H54 (cell line): Measurements from ENCODE around the gene CYB561D1.

Source experiments
- DNase-seq: peaks from one replicate; pipeline ENCODE4 v3.0.0; 2011; ENCODE audit warnings: low spot score, mixed read lengths; ENCODE audit not compliant: insufficient read length
- FAIRE-seq: peaks from 3 replicates; lab custom pipeline; 2011; peaks lifted over from hg19 to GRCh38; lab: Jason Lieb, UNC
- POLR2A ChIP-seq: IDR thresholded peaks from 2 replicates; pipeline ENCODE4 v1.6.1; 2011; ENCODE audit warnings: low read depth, mild to moderate bottlenecking, low read length

Gene CYB561D1

DNA sequence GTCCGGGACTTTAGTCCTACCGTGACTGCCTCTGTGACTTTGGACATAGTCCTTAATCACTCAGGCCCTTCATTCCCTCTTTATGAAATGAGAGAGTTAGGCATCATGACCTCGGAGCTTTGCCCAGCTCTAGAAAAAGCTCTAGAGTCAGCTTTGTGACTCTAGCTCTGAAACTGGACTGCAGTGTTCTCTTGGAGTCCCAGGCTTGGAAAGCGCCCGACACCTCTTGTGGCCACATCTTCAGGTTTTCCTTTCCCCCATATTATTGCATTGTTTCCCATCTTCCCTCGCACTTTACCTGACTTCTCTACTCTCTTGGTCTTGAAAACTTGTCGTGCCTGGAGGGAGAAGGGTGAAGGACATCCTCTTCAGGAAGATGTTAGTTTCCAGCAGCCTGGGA is 28.1 kb downstream of the CYB561D1 start:
- no peak for TF ChIP-seq POLR2A
- FAIRE-seq (no peak), DNase-seq (no peak)

DNA sequence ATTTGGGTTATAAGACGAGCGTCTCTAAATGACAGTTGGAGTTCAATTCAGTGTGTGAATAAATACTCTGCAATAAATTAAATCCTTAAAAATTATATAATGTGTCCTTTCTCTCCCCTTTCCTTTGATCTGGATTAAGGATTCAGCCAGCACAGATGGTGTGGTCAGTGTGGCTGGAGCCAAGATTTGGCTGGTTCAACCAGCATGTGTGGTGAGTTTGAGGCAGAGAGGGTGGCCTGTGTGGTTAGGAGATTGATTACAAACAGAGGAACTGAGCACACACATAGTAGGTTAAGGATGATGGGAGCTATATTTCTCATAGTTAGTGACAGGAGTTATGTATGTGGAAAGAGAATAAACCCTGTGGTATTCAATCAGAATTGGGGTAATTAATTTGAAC is 29.8 kb downstream of the CYB561D1 start:
- TF ChIP-seq POLR2A = no peak
- FAIRE-seq (no peak), DNase-seq (no peak)

GRCh38 chr1:109527098-109527811 is 33.4 kb downstream of the CYB561D1 start:
- no peak for TF ChIP-seq POLR2A
- FAIRE-seq (no peak), DNase-seq (no peak)

GRCh38 chr1:109527846-109528695 is 34.2 kb downstream of the CYB561D1 start:
- no peak for FAIRE-seq
- TF ChIP-seq POLR2A = no peak
- DNase-seq = no peak

DNA sequence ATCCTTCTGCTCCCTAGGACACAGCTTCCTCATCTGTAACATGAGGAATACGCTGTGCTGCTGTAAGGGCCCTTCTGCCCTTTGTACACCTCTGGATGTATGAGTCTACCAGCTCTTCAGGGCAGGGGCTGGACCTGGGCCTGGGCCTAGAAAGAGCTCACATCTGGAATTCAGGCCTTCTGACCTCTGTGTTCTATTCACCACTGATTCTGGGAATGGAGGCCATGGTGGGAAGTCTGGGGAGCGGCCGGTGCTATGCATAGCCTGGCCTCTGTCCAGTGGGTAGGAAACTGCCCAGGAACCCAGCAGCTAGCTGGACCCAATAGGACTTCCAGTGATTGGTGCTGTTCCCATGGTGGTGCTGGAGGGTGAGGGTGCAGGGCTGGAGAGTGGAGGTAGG is 34.8 kb downstream of the CYB561D1 start:
- DNase-seq (no peak), FAIRE-seq (no peak)
- TF ChIP-seq POLR2A = no peak

DNA sequence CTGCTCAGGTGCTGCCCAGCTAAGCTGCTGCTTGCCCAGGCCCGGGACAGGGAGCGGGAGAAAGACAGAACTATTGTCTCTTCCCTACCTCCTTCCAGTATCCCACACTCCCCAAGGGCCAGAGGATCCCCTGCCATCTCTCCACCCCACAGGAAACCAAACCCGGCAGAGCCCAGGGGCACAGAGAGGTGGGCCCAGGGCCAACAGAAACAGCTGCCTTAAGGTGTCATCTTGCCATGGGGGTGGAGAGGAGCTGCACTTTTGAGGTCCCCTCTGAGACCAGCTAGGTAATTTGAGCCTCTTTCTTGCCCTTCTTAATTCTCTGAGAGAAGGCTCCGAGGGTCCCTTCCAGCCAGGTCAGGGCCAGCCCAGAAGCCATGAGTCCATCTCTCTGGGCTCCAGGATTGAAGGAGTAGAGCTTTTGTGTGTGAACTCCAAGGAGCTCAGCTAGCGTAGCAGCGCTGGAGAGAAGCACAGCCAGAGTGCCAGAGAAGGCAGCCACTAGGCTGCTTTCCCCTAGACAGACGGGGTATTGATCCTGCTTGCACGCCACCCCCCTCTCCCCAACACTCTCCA is 36.1 kb downstream of the CYB561D1 start:
- FAIRE-seq = no peak
- no peak for TF ChIP-seq POLR2A
- no peak for DNase-seq

DNA sequence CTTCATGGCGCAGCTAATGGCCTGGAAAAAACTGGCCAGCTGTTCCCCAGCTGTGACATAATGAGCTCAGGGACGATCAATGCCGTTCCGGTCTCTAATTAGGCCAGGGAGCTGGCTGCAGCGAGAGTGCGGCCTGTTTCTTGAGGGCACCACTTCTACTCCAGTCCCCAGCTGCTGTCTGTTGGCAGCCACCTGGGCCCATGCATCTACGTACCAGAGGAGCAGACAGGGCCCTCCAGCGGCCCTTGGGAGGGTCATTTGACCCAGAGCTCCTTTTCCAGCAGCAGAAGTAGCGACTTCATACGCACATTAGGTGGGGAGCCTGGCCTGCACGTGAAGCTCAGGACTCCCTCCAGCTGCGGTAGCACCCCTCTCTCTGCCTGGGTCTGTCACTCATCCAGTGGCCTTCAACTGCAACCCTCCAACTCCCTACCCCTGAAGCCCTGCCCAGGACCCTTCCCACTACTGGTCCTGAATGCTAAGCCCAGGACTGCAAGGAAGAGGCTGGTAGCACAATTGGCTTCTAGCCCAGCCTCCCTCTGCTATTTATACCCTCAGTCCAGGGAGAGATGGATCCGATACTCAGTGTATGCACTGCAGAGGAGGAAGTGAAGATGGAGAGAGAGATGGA is 36.7 kb downstream of the CYB561D1 start:
- no peak for DNase-seq
- no peak for FAIRE-seq
- TF ChIP-seq POLR2A = no peak

DNA sequence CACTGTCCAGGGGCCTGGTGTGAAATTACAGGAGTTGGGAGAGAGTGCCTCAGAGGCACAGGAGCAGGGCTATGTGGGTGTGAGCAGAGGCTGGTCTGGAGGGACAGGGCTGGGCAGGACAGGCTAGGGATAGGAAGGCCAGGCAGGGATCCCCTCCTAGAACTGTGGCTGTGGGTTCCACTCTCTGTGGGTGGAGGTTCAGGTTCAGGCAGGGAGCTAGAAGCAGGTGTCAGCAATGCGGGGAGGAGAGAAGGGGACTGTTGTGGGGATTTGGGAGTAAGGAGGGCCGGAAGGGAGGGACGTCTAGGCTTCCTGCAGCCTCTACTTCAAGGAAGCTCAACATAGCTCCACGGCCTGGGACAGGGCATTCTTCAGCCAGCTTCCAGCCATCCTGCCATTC is 37.5 kb downstream of the CYB561D1 start:
- no peak for FAIRE-seq
- no peak for DNase-seq
- TF ChIP-seq POLR2A = no peak

DNA sequence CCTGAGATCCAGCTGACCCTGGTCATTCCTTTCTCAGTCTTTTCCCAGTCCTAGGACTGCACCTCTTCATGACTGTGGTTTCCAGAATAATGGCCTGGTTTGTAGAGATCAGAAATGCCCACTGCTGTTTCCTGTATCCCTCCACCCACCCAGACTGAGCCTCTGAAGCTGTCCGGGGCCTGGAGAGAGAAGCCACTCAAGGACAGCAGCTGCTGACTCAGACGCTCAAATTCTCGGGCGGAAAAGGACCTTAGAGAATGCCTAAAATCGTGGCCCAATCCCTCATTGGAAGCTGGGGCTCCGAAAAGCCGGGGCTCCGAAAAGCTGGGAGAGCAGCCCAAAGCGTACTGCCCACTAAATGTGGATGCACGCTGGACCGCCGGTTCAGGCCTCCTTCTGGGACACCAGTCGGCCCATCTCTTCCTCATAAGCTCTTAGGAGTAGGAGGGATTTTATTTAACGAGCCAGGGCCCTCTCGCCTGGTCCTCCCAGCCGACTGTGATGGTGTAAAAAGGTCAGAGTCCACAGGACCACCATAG is 38.0 kb downstream of the CYB561D1 start:
- DNase-seq (no peak), FAIRE-seq (no peak)
- TF ChIP-seq POLR2A = no peak

- FAIRE-seq (no peak), DNase-seq (peak; percentile 81)
- TF ChIP-seq POLR2A = no peak
These were observed 38.7 kb downstream of the CYB561D1 start for GRCh38 chr1:109532365-109533136.

GRCh38 chr1:109534307-109534858 is 40.5 kb downstream of the CYB561D1 start:
- no peak for TF ChIP-seq POLR2A
- no peak for FAIRE-seq

GRCh38 chr1:109535481-109535880 is 41.6 kb downstream of the CYB561D1 start:
- FAIRE-seq (no peak), DNase-seq (no peak)
- no peak for TF ChIP-seq POLR2A

More at GRCh38 chr1:109534307-109534858, 40.5 kb downstream of the CYB561D1 start:
- no peak for DNase-seq
